Kidney epithelial cell (primary cell): ENCODE measurements around the gene PRLR. TPM values are rescaled to one million over a fixed set of nuclear protein-coding genes. Genes with fewer than 3 reads are reported as not detected.

Experiments used
- DNase-seq: peaks from one replicate; pipeline ENCODE4 v3.0.0-alpha.2; 2010; ENCODE audit warnings: low read depth
- H3K27me3 ChIP-seq: 2 replicates; pipeline ENCODE4 v1.6.0; 2011; ENCODE audit warnings: low read length; ENCODE audit not compliant: control insufficient read depth, insufficient read depth
- H3K36me3 ChIP-seq: 2 replicates; pipeline ENCODE4 v1.5.1; 2011; ENCODE audit warnings: low read length; ENCODE audit not compliant: control insufficient read depth, insufficient read depth
- H3K4me3 ChIP-seq: 2 replicates; pipeline ENCODE4 v1.5.1; 2011; ENCODE audit warnings: low read depth, mild to moderate bottlenecking, control low read depth, low read length
- total RNA-seq: library from RNA; depleted of rRNA; stranded (reverse); fragments of >200 nt; gene quantifications from 2 replicates; pipeline ENCODE4 v1.2.3, GENCODE V29; 2015
- TF ChIP-seq, protein P1 (sequence below): IDR thresholded peaks from 2 replicates; pipeline ENCODE4 v1.5.1; 2011; ENCODE audit warnings: mild to moderate bottlenecking, moderate library complexity, low read length, control low read depth, inconsistent platforms; ENCODE audit not compliant: insufficient read depth, poor library complexity, severe bottlenecking

Gene PRLR
- total RNA-seq, 1 donor from 2014 or later = 3.8 TPM

GRCh38 chr5:35136386-35136785, 93.9 kb downstream of the PRLR start:
- H3K27me3 ChIP-seq = no peaks in the 10 kb centered on the region
- no peaks in the 10 kb centered on the region for H3K36me3 ChIP-seq
- peak; percentile 18 for DNase-seq
- no peak overlapping the region for H3K4me3 ChIP-seq
- TF ChIP-seq, protein P1, sequence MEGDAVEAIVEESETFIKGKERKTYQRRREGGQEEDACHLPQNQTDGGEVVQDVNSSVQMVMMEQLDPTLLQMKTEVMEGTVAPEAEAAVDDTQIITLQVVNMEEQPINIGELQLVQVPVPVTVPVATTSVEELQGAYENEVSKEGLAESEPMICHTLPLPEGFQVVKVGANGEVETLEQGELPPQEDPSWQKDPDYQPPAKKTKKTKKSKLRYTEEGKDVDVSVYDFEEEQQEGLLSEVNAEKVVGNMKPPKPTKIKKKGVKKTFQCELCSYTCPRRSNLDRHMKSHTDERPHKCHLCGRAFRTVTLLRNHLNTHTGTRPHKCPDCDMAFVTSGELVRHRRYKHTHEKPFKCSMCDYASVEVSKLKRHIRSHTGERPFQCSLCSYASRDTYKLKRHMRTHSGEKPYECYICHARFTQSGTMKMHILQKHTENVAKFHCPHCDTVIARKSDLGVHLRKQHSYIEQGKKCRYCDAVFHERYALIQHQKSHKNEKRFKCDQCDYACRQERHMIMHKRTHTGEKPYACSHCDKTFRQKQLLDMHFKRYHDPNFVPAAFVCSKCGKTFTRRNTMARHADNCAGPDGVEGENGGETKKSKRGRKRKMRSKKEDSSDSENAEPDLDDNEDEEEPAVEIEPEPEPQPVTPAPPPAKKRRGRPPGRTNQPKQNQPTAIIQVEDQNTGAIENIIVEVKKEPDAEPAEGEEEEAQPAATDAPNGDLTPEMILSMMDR = no peak

- Histone ChIP-seq H3K4me3 (no peak overlapping the region), H3K36me3 (no peaks in the 10 kb centered on the region), H3K27me3 (no peaks in the 10 kb centered on the region)
- TF ChIP-seq, protein P1 = no peak
- DNase-seq = no peak
Observed at GRCh38 chr5:35135239-35135700, 95.0 kb downstream of the PRLR start.

DNA sequence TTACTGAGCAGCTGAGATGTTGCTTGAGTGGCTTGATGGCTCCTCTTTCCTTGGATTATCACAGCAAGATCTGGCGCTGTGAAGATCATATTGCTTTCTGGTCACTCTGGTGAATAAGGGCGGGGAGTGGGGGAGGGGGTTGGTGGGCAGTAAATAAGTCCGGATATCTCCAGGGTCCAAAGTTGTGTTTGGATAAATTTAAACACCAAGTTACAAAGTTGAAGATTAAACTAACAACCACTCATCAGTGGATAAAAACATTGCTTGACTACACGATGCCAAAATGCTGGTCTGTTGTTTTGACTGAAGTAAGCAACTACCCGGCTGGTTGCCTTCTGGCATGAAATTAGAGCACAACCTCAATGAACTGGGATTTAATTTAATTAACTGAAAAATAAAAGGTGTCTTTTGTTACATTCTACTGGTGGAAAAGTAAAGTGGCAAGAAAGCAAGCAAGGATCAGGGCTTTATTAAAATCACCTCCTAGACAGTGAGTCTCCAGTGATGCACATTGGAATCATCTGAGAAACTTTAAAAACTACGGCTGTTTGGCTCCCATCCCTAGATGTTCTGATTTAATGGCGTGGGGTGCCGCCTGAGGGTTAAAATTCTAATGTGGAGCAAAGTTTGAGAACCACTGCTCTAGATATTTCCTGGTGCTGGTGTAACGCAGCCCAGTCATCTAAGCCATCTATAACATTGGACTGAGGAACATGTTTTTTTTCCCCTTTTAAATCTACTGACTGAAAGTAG, 95.8 kb downstream of the PRLR start:
- no peak for DNase-seq
- no peaks in the 10 kb centered on the region for H3K27me3 ChIP-seq
- H3K4me3 ChIP-seq = no peak overlapping the region
- no peaks in the 10 kb centered on the region for H3K36me3 ChIP-seq
- TF ChIP-seq, protein P1 = no peak

- Histone ChIP-seq H3K36me3 (no peaks in the 10 kb centered on the region), H3K27me3 (no peaks in the 10 kb centered on the region), H3K4me3 (no peak overlapping the region)
- TF ChIP-seq, protein P1 = no peak
- DNase-seq = no peak
Observed at GRCh38 chr5:35133186-35133585, 97.1 kb downstream of the PRLR start.

GRCh38 chr5:35131723-35132122, 98.6 kb downstream of the PRLR start:
- H3K27me3 ChIP-seq = no peaks in the 10 kb centered on the region
- TF ChIP-seq, protein P1 = no peak
- no peak for DNase-seq
- no peaks in the 10 kb centered on the region for H3K36me3 ChIP-seq
- no peak overlapping the region for H3K4me3 ChIP-seq
